A172 (cell line): ENCODE data around the gene LRFN4. TPM values are rescaled to one million over a fixed set of nuclear protein-coding genes. Genes with fewer than 3 reads are reported as not detected.

ENCODE experiments used
- DNase-seq: peaks from one replicate; pipeline ENCODE4 v3.0.0-alpha.2; 2015; ENCODE audit warnings: low spot score
- total RNA-seq: library from RNA; depleted of rRNA; stranded (reverse); fragments of >200 nt; shearing (Covaris generic); gene quantifications from 2 replicates; pipeline ENCODE4 v1.2.3, GENCODE V29; 2014

LRFN4 gene
- total RNA-seq, 1 experiment from 2014 or later = 63.3 TPM

DNA sequence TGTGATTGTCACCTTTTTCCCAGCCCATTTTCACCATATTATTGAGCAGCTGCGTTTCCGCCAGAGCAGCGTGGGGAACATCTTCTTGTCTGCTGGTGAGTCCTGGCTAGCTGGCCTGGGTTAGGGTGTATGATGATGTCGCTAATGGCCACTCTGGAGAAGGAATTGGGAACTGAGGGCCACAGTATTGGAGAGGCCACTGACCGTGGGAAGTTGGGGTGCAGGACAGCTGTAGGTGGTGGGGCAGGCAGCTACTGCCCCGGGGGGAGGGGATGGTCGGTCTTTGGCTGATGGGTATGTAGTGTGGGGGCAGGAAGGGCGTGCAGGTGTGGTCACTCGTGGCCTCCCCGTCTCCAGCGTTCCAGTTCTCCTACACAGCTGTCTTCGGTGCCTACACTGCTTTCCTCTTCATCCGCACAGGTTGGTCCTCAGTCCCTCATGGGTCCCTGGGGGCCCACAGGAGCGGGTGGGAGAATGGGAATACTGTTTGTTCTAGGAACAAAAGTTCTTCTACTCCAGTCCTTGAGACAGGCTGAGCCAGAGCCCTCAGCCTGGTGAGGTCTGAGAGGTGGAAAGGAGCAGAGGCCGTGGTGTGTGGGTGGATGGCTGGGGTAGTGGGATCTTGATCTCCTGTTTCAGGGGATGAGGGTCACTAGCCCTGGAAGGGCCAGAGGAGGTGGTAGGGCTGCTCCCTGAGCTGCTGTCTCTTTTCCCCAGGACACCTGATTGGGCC lies 11.6 kb upstream of the LRFN4 start:
- DNase-seq = no peak

DNA sequence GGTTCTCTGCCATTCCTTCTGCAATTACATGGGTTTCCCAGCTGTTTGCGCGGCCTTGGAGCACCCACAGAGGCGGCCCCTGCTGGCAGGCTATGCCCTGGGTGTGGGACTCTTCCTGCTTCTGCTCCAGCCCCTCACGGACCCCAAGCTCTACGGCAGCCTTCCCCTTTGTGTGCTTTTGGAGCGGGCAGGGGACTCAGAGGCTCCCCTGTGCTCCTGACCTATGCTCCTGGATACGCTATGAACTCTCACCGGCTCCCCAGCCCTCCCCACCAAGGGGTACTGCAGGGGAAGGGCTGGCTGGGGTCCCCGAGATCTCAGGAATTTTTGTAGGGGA lies 11.0 kb upstream of the LRFN4 start:
- DNase-seq = no peak

DNA sequence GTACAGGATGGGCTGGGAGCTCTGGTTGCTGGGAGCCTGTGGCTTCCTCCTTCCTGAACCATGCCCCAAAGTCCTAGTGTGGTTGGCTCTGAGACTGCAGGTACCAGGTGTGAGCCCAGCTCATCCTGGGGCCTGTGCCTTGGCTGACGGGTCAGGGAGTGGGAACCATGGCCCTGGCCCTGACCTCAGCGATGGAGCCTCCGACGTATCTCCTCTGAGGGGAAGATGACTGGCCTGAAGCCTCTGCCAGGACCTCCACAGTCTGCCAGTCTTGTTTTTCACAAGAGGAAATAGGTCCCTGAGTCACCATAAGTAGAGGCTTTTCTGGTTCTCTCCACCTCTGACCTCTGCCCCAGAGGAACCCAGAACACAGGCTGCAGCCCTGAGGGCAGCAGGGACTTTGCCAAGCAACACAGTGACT lies 10.2 kb upstream of the LRFN4 start:
- no peak for DNase-seq

GRCh38 chr11:66847461-66848232 lies 9.2 kb upstream of the LRFN4 start:
- no peak for DNase-seq

DNA sequence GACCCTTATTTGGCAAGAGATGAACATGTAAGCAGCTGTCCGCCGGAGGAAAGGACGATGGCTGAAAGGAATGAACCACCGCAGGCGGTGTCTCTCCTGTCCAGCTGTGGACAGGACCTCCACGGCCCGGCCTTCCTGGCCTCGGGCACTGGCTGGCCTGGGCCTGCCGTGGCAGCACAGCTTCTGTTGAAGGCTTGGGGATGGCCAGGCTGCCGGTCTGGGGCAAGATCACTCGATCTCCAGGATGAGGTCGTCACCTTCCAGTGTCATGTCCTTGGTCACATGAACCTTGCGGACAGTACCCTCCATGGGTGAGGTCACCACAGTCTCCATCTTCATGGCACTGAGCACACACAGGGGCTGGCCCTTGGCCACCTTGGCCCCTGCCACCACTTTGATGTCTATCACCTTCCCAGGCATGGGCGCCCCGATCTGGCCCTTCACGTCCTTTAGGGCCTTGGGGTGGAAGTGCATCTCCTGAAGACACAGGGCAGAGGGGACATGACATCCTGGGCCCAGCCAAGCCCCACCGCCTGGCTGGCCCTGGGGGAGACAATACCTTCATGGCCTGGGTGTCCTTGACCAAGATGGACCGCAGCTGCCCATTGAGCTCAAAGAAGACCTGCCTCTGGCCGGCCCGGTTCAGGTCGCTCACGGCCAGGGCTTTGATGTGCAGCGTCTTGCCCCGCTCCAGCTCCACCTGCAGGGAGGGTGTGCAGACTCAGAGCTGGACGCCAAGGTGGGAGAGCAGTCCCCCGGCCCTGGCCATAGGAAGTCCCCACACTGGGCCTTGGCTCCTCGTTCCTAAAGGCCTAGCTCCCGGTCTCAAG lies 8.0 kb upstream of the LRFN4 start:
- DNase-seq = no peak

GRCh38 chr11:66849501-66850234 lies 7.2 kb upstream of the LRFN4 start:
- no peak for DNase-seq

- DNase-seq = no peak
Measured at GRCh38 chr11:66850235-66850587, 6.7 kb upstream of the LRFN4 start.

GRCh38 chr11:66850588-66851238 lies 6.2 kb upstream of the LRFN4 start:
- no peak for DNase-seq

GRCh38 chr11:66851239-66851596 lies 5.6 kb upstream of the LRFN4 start:
- no peak for DNase-seq

DNA sequence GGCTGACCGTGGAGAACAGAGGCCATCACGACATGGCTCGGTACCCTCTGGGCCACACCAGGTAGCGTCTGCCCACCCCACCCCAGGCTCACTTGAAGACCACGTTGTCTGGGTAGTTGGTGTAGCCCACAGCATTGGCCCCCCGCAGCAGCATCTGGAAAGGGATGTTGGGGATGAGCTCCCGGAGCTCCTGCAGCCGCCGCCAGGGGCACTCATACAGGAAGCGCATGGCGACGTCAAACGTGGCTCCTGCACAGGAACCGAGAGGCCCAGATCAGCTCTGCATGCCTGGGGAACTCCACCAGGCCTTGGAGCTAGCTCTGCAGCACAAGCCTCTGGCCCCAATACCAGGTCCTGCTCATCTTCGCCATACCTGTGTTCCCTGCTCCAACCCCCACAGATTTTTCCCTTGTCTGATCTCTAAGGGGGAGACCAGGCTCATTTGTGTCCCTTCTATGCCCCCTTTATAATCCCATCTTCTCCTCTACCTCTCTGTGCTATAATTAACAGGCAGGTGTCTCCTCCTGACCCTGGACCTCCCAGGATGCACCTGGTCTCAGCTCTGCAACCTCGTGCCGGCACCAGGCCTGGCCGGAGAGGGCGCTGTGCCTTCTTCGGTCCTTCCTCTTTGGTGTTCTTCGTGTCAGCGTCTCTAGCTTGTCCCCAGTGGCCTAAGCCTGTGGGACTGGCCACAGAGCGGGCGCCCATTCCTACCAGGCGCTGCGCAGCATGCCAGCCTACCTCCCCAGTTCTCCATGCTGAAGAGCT lies 5.0 kb upstream of the LRFN4 start:
- no peak for DNase-seq

- no peak for DNase-seq
Measured at GRCh38 chr11:66852466-66853241, 4.2 kb upstream of the LRFN4 start.

DNA sequence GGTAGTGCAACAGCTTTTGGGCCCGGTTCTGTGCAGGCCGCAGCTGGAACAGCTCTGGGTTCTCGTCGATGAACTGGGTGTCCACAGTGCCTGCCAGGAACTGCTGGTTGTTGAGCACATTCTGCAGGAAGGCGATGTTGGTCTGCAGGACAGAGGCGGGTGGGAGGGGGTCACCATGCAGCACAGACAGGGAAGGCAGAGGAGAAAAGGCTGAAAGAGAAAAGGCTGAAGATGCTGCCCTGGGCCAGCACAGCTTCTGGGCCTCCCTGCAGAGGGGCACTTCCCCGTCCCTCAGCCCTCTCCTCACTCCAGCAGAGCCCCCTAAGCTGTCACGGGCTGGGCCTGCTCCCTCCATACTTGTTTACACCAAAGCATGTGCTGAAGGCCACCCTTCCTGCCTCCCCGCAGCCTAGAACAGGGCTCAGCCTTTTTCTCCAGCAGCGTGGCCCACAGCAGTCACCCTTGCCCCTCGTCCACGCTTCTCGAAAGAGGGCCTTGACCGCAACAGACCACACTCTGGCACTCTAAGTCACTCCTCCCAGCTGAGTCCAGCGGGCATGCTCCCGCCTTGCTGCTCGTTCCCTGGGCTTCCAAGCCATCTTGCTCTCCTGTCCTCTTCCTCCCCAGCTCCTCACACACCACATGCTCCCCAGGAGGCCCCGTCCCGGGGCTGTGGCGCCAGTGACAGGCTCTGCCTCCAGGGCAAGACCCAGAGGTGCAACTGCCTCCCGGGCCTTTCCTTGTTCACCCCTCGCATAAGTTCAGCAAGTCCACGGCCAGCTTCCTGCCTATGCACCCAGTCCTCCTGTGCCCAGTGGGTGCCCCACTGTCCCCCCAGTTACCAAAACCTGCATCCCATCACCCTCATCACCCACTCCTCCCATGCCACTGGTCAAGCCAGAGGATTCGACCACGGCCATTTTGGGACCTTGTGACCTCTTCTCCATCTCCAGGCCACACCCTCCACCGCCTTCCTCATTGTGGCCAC lies 3.3 kb upstream of the LRFN4 start:
- no peak for DNase-seq

DNA sequence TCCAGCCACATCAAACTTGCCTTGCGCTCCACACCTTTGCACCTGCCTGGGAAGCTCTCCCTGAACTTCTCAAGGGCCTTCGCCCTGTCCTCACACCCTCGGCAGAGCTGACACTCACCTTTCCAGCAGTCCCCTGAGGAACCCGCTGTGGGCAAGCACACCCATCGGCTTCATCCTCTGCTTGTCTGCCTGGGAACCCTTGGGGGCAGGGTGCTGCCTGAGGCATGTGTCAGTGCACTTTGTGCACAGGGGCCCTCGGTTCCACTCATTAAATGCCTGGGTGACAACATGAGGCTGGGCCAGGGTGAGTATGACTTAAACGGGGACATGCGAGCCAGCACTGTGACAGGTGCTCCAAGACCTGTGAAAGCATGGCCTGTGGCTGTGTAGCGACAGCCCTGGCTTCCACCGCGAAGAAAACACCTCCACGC lies 2.6 kb upstream of the LRFN4 start:
- no peak for DNase-seq

DNA sequence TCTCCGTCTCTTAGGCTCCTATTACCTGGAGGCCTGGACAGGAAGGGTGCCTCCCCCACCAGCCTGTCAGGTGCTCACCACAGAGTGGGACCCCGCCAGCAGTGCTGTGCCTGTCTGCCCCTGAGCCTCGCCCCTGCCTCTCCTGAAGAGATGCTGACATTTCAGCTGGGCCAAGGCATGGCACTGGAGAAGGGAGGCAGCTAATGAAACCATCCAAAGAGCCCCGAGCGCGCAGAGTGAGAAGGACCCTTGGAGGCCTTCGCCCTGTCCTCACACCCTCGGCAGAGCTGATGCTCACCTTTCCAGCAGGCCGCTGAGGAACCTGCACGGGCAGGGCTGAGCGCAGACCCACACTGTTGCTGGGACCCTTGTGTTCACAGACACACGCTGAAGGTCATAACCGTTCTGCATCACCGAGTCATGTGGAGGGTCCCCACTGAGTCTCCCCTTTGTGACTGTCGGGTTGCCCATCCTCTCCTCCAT lies 2.1 kb upstream of the LRFN4 start:
- DNase-seq = no peak

- peak; percentile 78 for DNase-seq
Measured at GRCh38 chr11:66855574-66856495, 1.0 kb upstream of the LRFN4 start.

GRCh38 chr11:66857234-66857926 lies 516 bp downstream of the LRFN4 start:
- DNase-seq = no peak

DNA sequence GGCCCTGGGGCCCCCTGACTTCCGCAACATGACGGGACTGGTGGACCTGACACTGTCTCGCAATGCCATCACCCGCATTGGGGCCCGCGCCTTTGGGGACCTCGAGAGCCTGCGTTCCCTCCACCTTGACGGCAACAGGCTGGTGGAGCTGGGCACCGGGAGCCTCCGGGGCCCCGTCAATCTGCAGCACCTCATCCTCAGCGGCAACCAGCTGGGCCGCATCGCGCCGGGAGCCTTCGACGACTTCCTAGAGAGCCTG lies 992 bp downstream of the LRFN4 start:
- no peak for DNase-seq
